Chondrocyte (in vitro differentiated cells): ENCODE data around the gene SPRN. TPM values are rescaled to one million over a fixed set of nuclear protein-coding genes. Genes with fewer than 3 reads are reported as not detected.
"Not testable (repeated sequence)": the region's sequence is repeated elsewhere in the genome, so short reads cannot be mapped to it uniquely, and the experiment has no call there.

ENCODE experiments used
- DNase-seq: peaks from one replicate; pipeline ENCODE4 v3.0.0; 2021; ENCODE audit warnings: mixed read lengths, low spot score
- H3K27ac Mint-ChIP-seq: one replicate; pipeline ENCODE4 v1.8.0; 2021; ENCODE audit warnings: mild to moderate bottlenecking, moderate library complexity, mixed read lengths; ENCODE audit not compliant: unreplicated experiment
- H3K27me3 Mint-ChIP-seq: 2 replicates; pipeline ENCODE4 v1.8.0; 2021; ENCODE audit warnings: low read depth, mixed read lengths
- H3K36me3 Mint-ChIP-seq: 2 replicates; pipeline ENCODE4 v1.8.0; 2021; ENCODE audit warnings: low read depth, mixed read lengths
- H3K4me1 Mint-ChIP-seq: 2 replicates; pipeline ENCODE4 v1.8.0; 2021; ENCODE audit warnings: low read depth, mild to moderate bottlenecking, mixed read lengths
- H3K4me3 Mint-ChIP-seq: one replicate; pipeline ENCODE4 v1.8.0; 2021; ENCODE audit warnings: mild to moderate bottlenecking, moderate library complexity, mixed read lengths; ENCODE audit not compliant: unreplicated experiment
- H3K9me3 Mint-ChIP-seq: 2 replicates; pipeline ENCODE4 v1.8.0; 2021; ENCODE audit warnings: low read depth, mixed read lengths
- total RNA-seq: library from RNA; stranded (reverse); gene quantifications from 3 replicates; pipeline ENCODE4 v1.2.1, GENCODE V29; 2021
- TF ChIP-seq, protein P1 (sequence below): fragments of 200-600 bp; sonication (generic); IDR thresholded peaks from 2 replicates; pipeline ENCODE4 v1.5.0; 2021; ENCODE audit warnings: antibody characterized with exemption, mild to moderate bottlenecking, moderate library complexity

Gene SPRN
- total RNA-seq, 1 donor from 2014 or later, result 6.5 TPM

GRCh38 chr10:133442967-133443924 lies 18.8 kb upstream of the SPRN start:
- H3K27me3 Mint-ChIP-seq, result no peaks in the 10 kb centered on the region

GRCh38 chr10:133442191-133442966 lies 18.0 kb upstream of the SPRN start:
- H3K27me3 Mint-ChIP-seq, result no peaks in the 10 kb centered on the region
- TF ChIP-seq, protein P1, sequence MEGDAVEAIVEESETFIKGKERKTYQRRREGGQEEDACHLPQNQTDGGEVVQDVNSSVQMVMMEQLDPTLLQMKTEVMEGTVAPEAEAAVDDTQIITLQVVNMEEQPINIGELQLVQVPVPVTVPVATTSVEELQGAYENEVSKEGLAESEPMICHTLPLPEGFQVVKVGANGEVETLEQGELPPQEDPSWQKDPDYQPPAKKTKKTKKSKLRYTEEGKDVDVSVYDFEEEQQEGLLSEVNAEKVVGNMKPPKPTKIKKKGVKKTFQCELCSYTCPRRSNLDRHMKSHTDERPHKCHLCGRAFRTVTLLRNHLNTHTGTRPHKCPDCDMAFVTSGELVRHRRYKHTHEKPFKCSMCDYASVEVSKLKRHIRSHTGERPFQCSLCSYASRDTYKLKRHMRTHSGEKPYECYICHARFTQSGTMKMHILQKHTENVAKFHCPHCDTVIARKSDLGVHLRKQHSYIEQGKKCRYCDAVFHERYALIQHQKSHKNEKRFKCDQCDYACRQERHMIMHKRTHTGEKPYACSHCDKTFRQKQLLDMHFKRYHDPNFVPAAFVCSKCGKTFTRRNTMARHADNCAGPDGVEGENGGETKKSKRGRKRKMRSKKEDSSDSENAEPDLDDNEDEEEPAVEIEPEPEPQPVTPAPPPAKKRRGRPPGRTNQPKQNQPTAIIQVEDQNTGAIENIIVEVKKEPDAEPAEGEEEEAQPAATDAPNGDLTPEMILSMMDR, result no peak
- H3K9me3 Mint-ChIP-seq, result peaks cover 11% of the 10 kb centered on the region
- H3K4me1 Mint-ChIP-seq, result no peaks in the 10 kb centered on the region
- H3K4me3 Mint-ChIP-seq, result no peak overlapping the region
- peak; percentile 89 for DNase-seq
- peaks cover 18% of the 10 kb centered on the region for H3K36me3 Mint-ChIP-seq
- H3K27ac Mint-ChIP-seq, result no peak overlapping the region

More at GRCh38 chr10:133442967-133443924, 18.8 kb upstream of the SPRN start:
- H3K4me3 Mint-ChIP-seq, result no peak overlapping the region
- H3K27ac Mint-ChIP-seq, result peak overlapping the region; percentile 36
- H3K4me1 Mint-ChIP-seq, result no peaks in the 10 kb centered on the region
- TF ChIP-seq, protein P1, result no peak
- peaks cover 27% of the 10 kb centered on the region for H3K36me3 Mint-ChIP-seq
- no peak for DNase-seq
- peaks cover 20% of the 10 kb centered on the region for H3K9me3 Mint-ChIP-seq

- Mint-ChIP-seq H3K27me3 (no peaks in the 10 kb centered on the region), H3K4me1 (no peaks in the 10 kb centered on the region), H3K27ac (no peak overlapping the region), H3K36me3 (peaks cover 14% of the 10 kb centered on the region), H3K9me3 (peaks cover 7% of the 10 kb centered on the region), H3K4me3 (no peak overlapping the region)
- peak; percentile 88 for DNase-seq
- TF ChIP-seq, protein P1, result no peak
Measured at GRCh38 chr10:133441780-133442179, 17.4 kb upstream of the SPRN start.

DNA sequence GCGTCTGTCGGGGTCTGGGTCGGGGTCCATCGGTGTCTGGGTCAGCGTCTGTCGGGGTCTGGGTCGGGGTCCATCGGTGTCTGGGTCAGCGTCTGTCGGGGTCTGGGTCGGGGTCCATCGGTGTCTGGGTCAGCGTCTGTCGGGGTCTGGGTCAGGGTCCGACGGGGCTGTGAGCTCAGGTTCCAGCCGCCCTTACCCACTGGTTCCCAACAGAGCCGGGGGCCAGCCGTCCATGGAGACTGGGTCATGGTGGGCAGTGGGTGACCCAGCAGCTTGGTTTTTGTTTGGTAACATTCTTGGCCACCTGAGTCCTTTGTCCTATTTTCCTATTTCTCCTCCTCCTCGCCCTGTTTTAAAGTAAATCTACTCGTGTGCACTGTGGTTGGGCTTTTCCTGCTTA lies 16.9 kb upstream of the SPRN start:
- peaks cover 14% of the 10 kb centered on the region for H3K36me3 Mint-ChIP-seq
- not testable (repeated sequence) for H3K4me1 Mint-ChIP-seq, H3K9me3 Mint-ChIP-seq, H3K27me3 Mint-ChIP-seq, H3K27ac Mint-ChIP-seq, DNase-seq, H3K4me3 Mint-ChIP-seq

GRCh38 chr10:133440633-133441285 lies 16.3 kb upstream of the SPRN start:
- H3K4me3 Mint-ChIP-seq, result no peak overlapping the region
- H3K27ac Mint-ChIP-seq, result no peak overlapping the region
- no peak for DNase-seq
- H3K36me3 Mint-ChIP-seq, result peaks cover 14% of the 10 kb centered on the region
- H3K4me1 Mint-ChIP-seq, result no peaks in the 10 kb centered on the region
- TF ChIP-seq, protein P1, result no peak
- H3K27me3 Mint-ChIP-seq, result no peaks in the 10 kb centered on the region
- peaks cover 4% of the 10 kb centered on the region for H3K9me3 Mint-ChIP-seq
